BE2C (cell line): ENCODE measurements around the gene LTBP1.
"Not testable (repeated sequence)": the region's sequence is repeated elsewhere in the genome, so short reads cannot be mapped to it uniquely, and the experiment has no call there.

Source experiments
- DNase-seq: peaks from one replicate; pipeline ENCODE4 v3.0.0-alpha.2; 2020
- H3K27me3 ChIP-seq: fragments of 250-450 bp; sonication (Bioruptor Pico); 2 replicates; pipeline ENCODE4 v1.5.1; 2020; ENCODE audit warnings: mild to moderate bottlenecking
- H3K36me3 ChIP-seq: fragments of 250-450 bp; sonication (Bioruptor Pico); 2 replicates; pipeline ENCODE4 v1.5.1; 2020; ENCODE audit warnings: mild to moderate bottlenecking
- H3K4me1 ChIP-seq: fragments of 250-450 bp; sonication (Bioruptor Pico); 2 replicates; pipeline ENCODE4 v1.5.1; 2020
- H3K4me3 ChIP-seq: 2 replicates; pipeline ENCODE4 v1.5.1; 2011; ENCODE audit warnings: low read depth, low read length
- H3K9me3 ChIP-seq: fragments of 250-450 bp; sonication (Bioruptor Pico); 2 replicates; pipeline ENCODE4 v1.5.1; 2020
- CTCF ChIP-seq: IDR thresholded peaks from 2 replicates; pipeline ENCODE4 v1.5.1; 2012; ENCODE audit warnings: mild to moderate bottlenecking, low read depth, low read length

Gene LTBP1

DNA sequence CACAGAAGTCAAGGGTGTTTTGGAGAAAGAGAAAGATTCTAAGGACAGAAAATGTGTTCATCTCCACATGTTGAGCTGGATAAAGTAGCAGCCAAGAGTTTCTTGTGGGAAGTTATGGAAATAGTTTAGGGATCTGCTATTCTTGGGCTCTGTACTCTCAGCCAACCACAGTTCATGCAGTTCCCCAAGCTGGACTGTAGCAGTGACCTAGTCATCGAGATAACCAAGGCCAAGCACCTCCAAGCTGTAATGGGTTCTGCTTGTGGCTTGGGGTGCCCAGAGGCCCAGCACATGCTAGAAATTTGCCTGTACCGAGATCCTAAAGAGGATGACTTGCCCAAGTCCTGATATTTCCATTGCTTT is 437.8 kb downstream of the LTBP1 start:
- Histone ChIP-seq H3K4me3 (no peak overlapping the region), H3K36me3 (no peaks in the 10 kb centered on the region), H3K27me3 (peaks cover 40% of the 10 kb centered on the region), H3K9me3 (no peaks in the 10 kb centered on the region), H3K4me1 (no peaks in the 10 kb centered on the region)
- DNase-seq: no peak
- no peak for TF ChIP-seq CTCF

DNA sequence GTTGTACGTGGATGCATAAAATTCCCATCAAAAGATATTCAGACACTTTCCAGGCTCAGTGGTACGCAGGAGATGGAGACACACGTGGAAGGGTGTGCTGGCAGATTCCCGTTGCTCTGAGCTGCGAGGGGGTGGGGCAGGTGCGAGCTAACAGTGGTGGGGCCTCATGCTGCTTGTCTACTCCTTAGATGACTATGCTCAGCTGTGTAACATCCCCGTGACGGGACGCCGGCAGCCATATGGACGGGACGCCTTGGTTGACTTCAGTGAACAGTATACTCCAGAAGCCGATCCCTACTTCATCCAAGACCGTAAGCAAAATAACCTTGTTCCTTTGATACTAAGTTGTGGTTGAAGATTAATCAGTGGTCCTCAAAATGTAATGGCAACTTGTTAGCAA is 442.2 kb downstream of the LTBP1 start:
- no peak for DNase-seq
- Histone ChIP-seq H3K27me3 (peaks cover 23% of the 10 kb centered on the region), H3K36me3 (no peaks in the 10 kb centered on the region), H3K4me1 (no peaks in the 10 kb centered on the region), H3K9me3 (no peaks in the 10 kb centered on the region), H3K4me3 (no peak overlapping the region)
- TF ChIP-seq CTCF: no peak

GRCh38 chr2:33389695-33390094 is 442.9 kb downstream of the LTBP1 start:
- not testable (repeated sequence) for H3K9me3 ChIP-seq

GRCh38 chr2:33391529-33392255 is 444.9 kb downstream of the LTBP1 start:
- no peak for DNase-seq
- TF ChIP-seq CTCF: no peak

More at GRCh38 chr2:33389695-33390094, 442.9 kb downstream of the LTBP1 start:
- DNase-seq, H3K4me3 ChIP-seq, H3K4me1 ChIP-seq, H3K36me3 ChIP-seq: not testable (repeated sequence)
- H3K27me3 ChIP-seq: peaks cover 16% of the 10 kb centered on the region

DNA sequence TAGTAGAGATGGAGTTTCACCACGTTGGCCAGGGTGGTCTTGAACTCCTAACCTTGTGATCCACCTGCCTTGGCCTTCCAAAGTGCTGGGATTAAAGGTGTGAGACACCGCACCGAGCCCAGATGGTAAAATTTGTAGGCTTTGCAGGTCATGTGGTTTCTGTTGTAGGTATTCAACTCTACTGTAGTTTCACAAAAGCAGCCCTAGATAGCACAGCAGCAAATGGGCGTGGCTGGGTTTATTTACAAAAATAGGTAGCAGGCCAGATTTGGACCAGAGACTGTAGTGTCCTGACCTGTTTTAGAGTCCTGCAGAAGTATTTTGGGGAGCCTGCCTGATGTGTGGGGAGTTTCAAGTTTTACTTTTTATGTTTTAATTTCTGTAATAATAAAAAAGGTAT is 445.6 kb downstream of the LTBP1 start:
- Histone ChIP-seq H3K27me3 (no peaks in the 10 kb centered on the region), H3K36me3 (no peaks in the 10 kb centered on the region), H3K9me3 (no peaks in the 10 kb centered on the region), H3K4me1 (no peaks in the 10 kb centered on the region), H3K4me3 (no peak overlapping the region)
- DNase-seq: no peak
- TF ChIP-seq CTCF: no peak

More at GRCh38 chr2:33391529-33392255, 444.9 kb downstream of the LTBP1 start:
- no peaks in the 10 kb centered on the region for H3K9me3 ChIP-seq
- no peaks in the 10 kb centered on the region for H3K36me3 ChIP-seq
- H3K27me3 ChIP-seq: no peaks in the 10 kb centered on the region
- no peaks in the 10 kb centered on the region for H3K4me1 ChIP-seq
- no peak overlapping the region for H3K4me3 ChIP-seq

DNA sequence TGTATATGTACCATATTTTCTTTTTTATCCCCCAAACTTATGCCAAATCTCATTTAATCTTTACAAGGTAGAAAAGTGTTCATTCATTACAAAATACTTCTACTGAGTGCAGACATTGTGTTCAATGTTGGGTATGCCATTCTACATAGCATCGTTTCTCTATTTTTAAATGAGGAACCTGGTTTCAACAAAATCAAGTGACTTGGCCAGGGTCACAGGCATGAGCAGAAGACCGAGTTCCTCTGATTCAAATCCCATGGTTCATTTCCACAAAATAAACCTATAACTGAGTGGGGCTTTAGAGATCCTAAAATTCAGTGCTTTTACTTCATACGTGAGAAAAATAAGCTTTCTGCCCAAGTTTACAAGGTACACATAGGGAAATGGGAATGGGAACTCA is 448.3 kb downstream of the LTBP1 start:
- Histone ChIP-seq H3K9me3 (no peaks in the 10 kb centered on the region), H3K36me3 (no peaks in the 10 kb centered on the region), H3K27me3 (no peaks in the 10 kb centered on the region), H3K4me3 (no peak overlapping the region), H3K4me1 (no peaks in the 10 kb centered on the region)
- no peak for DNase-seq
- TF ChIP-seq CTCF: no peak
